Kidney epithelial cell (primary cell): Measurements from ENCODE around the gene MTG1. TPM values are rescaled to one million over a fixed set of nuclear protein-coding genes. Genes with fewer than 3 reads are reported as not detected.
"Not testable (repeated sequence)": the region's sequence is repeated elsewhere in the genome, so short reads cannot be mapped to it uniquely, and the experiment has no call there.

Experiments used
- DNase-seq: peaks from one replicate; pipeline ENCODE4 v3.0.0-alpha.2; 2010; ENCODE audit warnings: low read depth
- H3K27me3 ChIP-seq: 2 replicates; pipeline ENCODE4 v1.6.0; 2011; ENCODE audit warnings: low read length; ENCODE audit not compliant: control insufficient read depth, insufficient read depth
- H3K36me3 ChIP-seq: 2 replicates; pipeline ENCODE4 v1.5.1; 2011; ENCODE audit warnings: low read length; ENCODE audit not compliant: control insufficient read depth, insufficient read depth
- H3K4me3 ChIP-seq: 2 replicates; pipeline ENCODE4 v1.5.1; 2011; ENCODE audit warnings: low read depth, mild to moderate bottlenecking, control low read depth, low read length
- CTCF ChIP-seq: IDR thresholded peaks from 2 replicates; pipeline ENCODE4 v1.5.1; 2011; ENCODE audit warnings: mild to moderate bottlenecking, moderate library complexity, low read length, control low read depth, inconsistent platforms; ENCODE audit not compliant: insufficient read depth, poor library complexity, severe bottlenecking
- total RNA-seq: library from RNA; depleted of rRNA; stranded (reverse); fragments of >200 nt; gene quantifications from 2 replicates; pipeline ENCODE4 v1.2.3, GENCODE V29; 2015

MTG1 gene
- total RNA-seq, 1 donor from 2014 or later, result 26.7 TPM

DNA sequence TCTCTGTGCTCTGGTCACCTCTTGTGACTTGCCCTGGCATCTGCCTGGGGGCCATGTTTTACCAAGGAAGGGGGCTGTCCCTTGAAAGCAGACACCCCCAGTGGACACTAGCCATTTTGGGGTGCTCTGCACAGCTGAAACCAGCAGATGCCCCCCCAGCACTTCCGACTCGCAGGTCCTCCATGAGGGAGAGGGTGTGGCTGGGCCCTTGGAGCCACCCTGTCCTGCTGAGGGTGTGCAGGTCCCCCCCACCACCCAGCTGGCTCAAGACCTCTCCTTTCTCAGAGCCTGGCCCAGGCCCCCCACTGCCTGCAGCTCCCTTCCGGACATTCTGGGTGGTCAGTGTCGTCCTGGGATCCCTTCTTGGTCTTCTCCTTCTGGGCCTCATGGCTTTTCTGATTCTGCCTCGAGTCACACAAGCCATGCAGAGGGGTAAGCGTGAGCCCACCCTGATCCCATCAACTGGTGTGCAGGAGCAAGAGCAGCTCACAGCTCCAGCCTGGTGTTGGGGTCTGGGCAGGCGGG, 72.1 kb downstream of the MTG1 start:
- no peak for DNase-seq
- Histone ChIP-seq H3K36me3 (no peaks in the 10 kb centered on the region), H3K4me3 (no peak overlapping the region), H3K27me3 (peaks cover 6% of the 10 kb centered on the region)
- TF ChIP-seq CTCF, result no peak

DNA sequence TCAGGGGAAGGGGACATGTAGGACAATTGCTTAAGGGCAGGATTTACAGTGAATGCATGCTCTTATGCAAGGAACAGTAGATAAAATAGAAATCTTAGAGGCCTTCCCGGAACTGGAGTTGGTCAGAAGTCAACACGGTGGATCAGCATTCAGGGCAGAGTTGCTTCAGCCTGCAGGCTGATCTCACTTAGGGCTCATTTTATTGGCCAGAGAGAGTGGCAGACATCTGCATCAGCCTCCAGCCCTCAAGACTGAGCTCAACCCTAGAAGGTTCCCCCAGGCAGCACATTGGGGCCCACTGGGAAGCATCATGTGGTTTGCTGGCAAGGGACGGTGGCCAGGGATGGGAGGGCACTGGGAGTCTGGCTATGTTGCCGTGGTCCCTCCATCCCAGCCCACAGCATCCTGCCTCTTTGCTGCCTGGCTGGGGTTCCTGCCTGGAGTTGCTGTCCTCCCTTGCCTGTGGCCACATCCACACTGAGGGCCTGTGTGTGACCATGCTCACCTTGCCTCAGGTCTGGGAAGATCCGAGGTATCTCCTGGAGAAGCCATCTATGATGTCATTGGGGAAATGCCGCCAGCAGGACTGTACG, 72.8 kb downstream of the MTG1 start:
- Histone ChIP-seq H3K4me3 (no peak overlapping the region), H3K36me3 (no peaks in the 10 kb centered on the region), H3K27me3 (peaks cover 6% of the 10 kb centered on the region)
- DNase-seq, result no peak
- no peak for TF ChIP-seq CTCF

GRCh38 chr10:133467286-133467911, 73.4 kb downstream of the MTG1 start:
- H3K27me3 ChIP-seq, result peaks cover 6% of the 10 kb centered on the region
- no peak for TF ChIP-seq CTCF
- no peak for DNase-seq
- no peak overlapping the region for H3K4me3 ChIP-seq
- no peaks in the 10 kb centered on the region for H3K36me3 ChIP-seq

- DNase-seq, H3K36me3 ChIP-seq, H3K27me3 ChIP-seq, H3K4me3 ChIP-seq: not testable (repeated sequence)
Measured at GRCh38 chr10:133469205-133469604, 75.2 kb downstream of the MTG1 start.

DNA sequence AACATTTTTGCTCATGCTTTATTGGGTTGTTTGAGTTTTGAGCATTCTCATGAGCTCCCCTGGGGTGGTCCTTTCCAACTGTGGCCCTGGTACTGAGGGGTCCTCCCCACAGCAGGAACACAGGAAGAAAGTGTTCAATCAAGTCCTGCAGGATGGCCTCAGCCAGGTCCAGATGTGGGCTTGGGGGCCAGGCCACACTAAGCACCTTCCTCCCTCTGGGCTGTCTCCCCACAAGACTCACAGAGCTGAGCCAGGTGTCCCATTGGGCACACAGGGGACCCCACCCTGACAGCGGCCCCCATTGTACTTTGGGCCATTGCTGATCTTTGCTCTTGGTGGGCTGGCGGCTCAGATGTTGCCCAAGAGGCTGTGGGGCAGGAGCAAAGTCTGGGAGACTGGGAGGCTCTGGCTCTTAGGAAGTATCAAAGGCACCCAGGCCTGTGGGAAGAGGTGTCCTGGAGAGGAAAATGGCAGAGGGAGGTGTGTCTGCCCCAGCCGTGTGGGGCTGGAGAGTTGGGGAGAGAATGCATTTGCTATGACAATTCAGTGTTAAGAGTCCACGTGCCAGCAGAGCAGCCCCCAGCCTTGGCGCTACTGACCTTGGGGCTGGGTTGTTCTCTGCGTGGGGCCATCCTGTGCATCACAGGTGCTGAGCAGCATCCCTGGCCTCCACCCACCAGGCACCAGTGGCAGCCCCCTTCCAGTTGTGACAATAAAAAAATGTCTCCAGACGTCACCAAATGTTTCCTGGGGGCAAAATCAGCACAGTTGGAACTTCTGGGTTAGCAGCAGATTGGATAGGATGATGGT, 77.5 kb downstream of the MTG1 start:
- DNase-seq, result no peak
- Histone ChIP-seq H3K27me3 (no peaks in the 10 kb centered on the region), H3K4me3 (no peak overlapping the region), H3K36me3 (no peaks in the 10 kb centered on the region)
- TF ChIP-seq CTCF, result no peak

Other genes starting within 250 kb of the MTG1 start
- gene KNDC1, start 233.9 kb upstream of the MTG1 start, total RNA-seq, result 0.13 and 0.27 TPM in 2 replicates
- not detected in 2 replicates for gene UTF1, start 163.9 kb upstream of the MTG1 start, total RNA-seq
- not detected in 2 replicates for gene VENTX, start 156.3 kb upstream of the MTG1 start, total RNA-seq
- 78.4 and 123 TPM in 2 replicates for gene ADAM8, start 117.3 kb upstream of the MTG1 start, total RNA-seq
- gene TUBGCP2, start 85.3 kb upstream of the MTG1 start, total RNA-seq, result 55.6 and 65.5 TPM in 2 replicates
- 20.3 and 45.7 TPM in 2 replicates for gene ZNF511, start 85.2 kb upstream of the MTG1 start, total RNA-seq
- gene CALY, start 57.3 kb upstream of the MTG1 start, total RNA-seq, result 0.96 TPM in 1 of 2 replicates, not detected in the other
- not detected in 2 replicates for gene PRAP1, start 46.8 kb upstream of the MTG1 start, total RNA-seq
- 47.0 and 58.8 TPM in 2 replicates for gene FUOM, start 36.1 kb upstream of the MTG1 start, total RNA-seq
- gene ECHS1, start 20.8 kb upstream of the MTG1 start, total RNA-seq, result 106 and 127 TPM in 2 replicates
- 4.3 and 6.4 TPM in 2 replicates for gene PAOX, start 14.9 kb upstream of the MTG1 start, total RNA-seq
- 0.55 and 2.1 TPM in 2 replicates for gene SPRN, start 30.5 kb downstream of the MTG1 start, total RNA-seq
- gene SCART1, start 59.8 kb downstream of the MTG1 start, total RNA-seq, result 0.14 TPM in 1 of 2 replicates, not detected in the other
- gene CYP2E1, start 133.2 kb downstream of the MTG1 start, total RNA-seq, result 3.0 and 3.1 TPM in 2 replicates
- 0.27 and 0.50 TPM in 2 replicates for gene SYCE1, start 171.4 kb downstream of the MTG1 start, total RNA-seq
- not detected in 2 replicates for gene FRG2B, start 232.6 kb downstream of the MTG1 start, total RNA-seq